Measurements from ENCODE around the gene CEP128.

Gene CEP128

GRCh38 chr14:80536456-80536855, 405.1 kb downstream of the CEP128 start:
- DNase-seq = no peak

- DNase-seq = no peak
These were observed 406.4 kb downstream of the CEP128 start for GRCh38 chr14:80535171-80535570.

GRCh38 chr14:80523518-80524117, 417.9 kb downstream of the CEP128 start:
- DNase-seq = no peak

- no peak for DNase-seq
These were observed 418.6 kb downstream of the CEP128 start for GRCh38 chr14:80522936-80523335.

GRCh38 chr14:80522411-80522810, 419.1 kb downstream of the CEP128 start:
- DNase-seq = no peak

GRCh38 chr14:80521456-80521855, 420.1 kb downstream of the CEP128 start:
- no peak for DNase-seq

- DNase-seq = no peak
These were observed 422.5 kb downstream of the CEP128 start for GRCh38 chr14:80519002-80519401.

GRCh38 chr14:80518173-80518572, 423.4 kb downstream of the CEP128 start:
- no peak for DNase-seq

- no peak for DNase-seq
These were observed 434.2 kb downstream of the CEP128 start for GRCh38 chr14:80507292-80507869.

- no peak for DNase-seq
These were observed 436.8 kb downstream of the CEP128 start for GRCh38 chr14:80504781-80505180.

GRCh38 chr14:80498533-80498932, 443.0 kb downstream of the CEP128 start:
- no peak for DNase-seq

- DNase-seq = no peak
These were observed 445.4 kb downstream of the CEP128 start for GRCh38 chr14:80496090-80496489.

- no peak for DNase-seq
These were observed 446.8 kb downstream of the CEP128 start for GRCh38 chr14:80494769-80495168.

- DNase-seq = no peak
These were observed 447.9 kb downstream of the CEP128 start for GRCh38 chr14:80493620-80494019.

- DNase-seq = no peak
These were observed 449.9 kb downstream of the CEP128 start for GRCh38 chr14:80491650-80492049.

GRCh38 chr14:80491131-80491530, 450.4 kb downstream of the CEP128 start:
- DNase-seq = no peak

- no peak for DNase-seq
These were observed 452.0 kb downstream of the CEP128 start for GRCh38 chr14:80489513-80489912.

- no peak for DNase-seq
These were observed 455.8 kb downstream of the CEP128 start for GRCh38 chr14:80485764-80486163.

- no peak for DNase-seq
These were observed 458.2 kb downstream of the CEP128 start for GRCh38 chr14:80483331-80483730.

- no peak for DNase-seq
These were observed 464.0 kb downstream of the CEP128 start for GRCh38 chr14:80477388-80478160.

- DNase-seq = no peak
These were observed 466.5 kb downstream of the CEP128 start for GRCh38 chr14:80475074-80475473.

- DNase-seq = no peak
These were observed 473.0 kb downstream of the CEP128 start for GRCh38 chr14:80468331-80469122.

GRCh38 chr14:80465546-80466220, 475.9 kb downstream of the CEP128 start:
- no peak for DNase-seq
